Measurements from ENCODE around the gene FBRSL1.

FBRSL1 gene

GRCh38 chr12:132545164-132545953 is 55.4 kb downstream of the FBRSL1 start:
- DNase-seq, result no peak

- DNase-seq, result no peak
These were observed 56.0 kb downstream of the FBRSL1 start for GRCh38 chr12:132545955-132546354.

DNA sequence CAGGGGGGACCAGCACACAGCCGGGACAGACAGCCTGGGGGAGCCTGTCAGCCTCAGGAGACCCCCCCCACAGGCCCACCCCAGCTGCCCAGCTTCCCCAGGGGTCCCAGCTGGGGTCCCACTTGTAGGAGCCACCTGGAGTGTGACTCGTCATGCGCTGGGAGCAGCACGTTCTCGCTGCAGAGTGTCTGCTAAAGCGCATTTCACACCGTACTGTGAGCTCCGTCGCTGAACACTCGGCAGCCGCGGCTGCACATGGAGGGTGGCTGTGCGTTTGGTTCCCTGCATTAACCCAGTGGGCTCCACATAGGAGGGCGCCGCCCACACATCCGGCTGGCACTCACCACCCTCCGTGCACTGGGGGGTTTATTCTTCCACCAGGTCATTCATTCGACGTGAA is 56.7 kb downstream of the FBRSL1 start:
- DNase-seq, result no peak

DNA sequence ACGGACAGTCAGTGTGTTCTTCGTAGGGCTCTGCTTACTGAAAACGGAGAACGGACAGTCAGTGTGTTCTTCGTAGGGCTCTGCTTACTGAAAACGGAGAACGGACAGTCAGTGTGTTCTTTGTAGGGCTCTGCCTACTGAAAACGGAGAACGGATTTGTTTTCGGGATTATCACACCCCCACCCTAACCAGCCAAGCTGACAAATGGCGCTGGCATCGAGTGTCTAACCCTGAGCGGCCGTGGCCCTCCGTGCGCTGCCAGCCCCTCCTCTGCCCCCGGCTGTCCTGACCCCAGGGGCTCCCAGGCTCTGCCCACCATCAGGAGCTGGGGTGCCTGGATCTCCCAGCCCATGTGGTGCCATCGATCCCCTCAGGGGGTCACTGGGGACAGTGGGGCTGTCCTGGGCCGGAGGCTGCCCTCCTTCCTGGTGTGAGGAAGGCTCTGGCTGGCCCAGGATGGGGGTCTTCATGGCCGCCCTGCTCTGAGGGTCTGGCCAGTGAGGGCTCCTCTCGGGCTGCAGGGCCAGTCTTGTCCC is 57.3 kb downstream of the FBRSL1 start:
- DNase-seq, result no peak

GRCh38 chr12:132548430-132549058 is 58.6 kb downstream of the FBRSL1 start:
- no peak for DNase-seq

- DNase-seq, result no peak
These were observed 59.1 kb downstream of the FBRSL1 start for GRCh38 chr12:132549059-132549458.

DNA sequence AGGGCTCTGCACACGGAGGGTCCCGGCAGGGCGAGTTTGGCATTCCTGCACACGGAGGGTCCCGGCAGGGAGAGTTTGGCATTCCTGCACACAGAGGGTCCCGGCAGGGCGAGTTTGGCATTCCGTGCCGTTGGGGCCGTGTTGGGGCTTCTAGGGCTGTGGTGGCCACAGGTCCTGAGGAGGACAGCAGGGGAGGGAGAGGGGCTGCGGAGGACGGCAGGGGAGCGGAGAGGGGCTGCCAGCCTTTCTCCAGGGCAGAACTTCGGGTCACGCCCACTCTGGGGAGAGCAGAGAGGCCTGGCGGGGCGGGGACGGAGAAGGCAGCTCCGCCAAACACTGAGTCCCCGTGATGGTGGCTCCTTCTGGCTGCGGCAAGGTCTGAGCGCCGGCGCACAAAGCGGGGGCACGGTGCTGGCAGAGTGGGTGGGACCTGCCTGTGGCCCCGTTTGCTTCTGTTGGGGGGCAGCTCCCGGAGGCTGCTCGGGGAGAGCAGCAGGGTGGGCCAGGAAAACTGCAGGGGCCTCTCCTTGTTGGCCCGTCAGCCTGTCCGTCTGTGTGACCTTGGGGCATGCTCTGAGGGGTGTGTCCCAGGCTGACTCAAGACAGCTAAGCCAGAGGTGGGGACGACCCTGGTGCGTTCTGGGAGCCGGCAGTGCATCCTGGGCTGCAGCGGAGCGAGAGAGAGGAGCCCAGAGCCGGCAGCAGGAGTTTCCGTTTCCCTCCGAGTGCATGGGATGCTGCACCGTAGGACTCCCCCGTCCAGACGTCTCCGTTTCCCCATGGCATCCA is 60.3 kb downstream of the FBRSL1 start:
- DNase-seq, result no peak

DNA sequence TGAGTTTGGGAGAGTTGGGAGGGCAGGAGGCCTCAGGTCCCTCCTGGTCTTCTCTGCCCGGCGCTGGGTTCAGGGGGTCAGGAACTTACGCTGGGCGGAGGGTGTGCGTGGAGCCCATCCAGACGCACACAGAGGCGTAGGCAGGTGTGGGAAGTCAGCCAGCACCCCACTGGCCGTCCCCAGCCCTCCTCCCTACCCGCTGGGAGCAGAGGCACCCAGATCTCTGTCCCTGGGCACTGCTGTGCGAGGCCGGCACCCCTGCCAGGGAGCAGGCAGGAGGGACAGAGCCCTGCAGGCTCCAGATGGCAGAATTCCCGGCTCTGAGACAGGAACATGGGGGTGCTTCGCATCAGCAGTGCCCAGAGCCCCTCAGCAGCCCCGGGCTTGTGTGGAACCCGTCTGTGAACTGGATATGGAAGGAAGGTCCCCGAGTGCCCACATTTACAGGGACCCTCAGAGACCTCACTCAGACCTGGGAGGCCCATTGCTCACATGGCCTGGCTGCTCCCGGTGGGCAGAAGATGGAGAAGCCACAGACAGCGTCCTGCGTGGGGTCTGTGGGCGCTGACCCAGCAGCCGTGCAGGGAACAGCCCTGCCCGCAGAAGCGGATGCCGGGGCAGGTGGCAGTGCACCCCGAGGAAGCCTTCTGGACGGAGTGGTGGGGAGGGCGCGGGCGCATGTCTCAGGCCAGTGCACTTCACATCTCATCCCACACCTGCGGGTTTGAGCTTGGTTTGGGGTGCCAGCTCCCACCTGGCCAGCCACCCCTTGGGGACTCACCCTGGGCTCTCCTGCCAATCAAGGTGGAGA is 61.1 kb downstream of the FBRSL1 start:
- no peak for DNase-seq

GRCh38 chr12:132551641-132552031 is 61.7 kb downstream of the FBRSL1 start:
- DNase-seq, result no peak

DNA sequence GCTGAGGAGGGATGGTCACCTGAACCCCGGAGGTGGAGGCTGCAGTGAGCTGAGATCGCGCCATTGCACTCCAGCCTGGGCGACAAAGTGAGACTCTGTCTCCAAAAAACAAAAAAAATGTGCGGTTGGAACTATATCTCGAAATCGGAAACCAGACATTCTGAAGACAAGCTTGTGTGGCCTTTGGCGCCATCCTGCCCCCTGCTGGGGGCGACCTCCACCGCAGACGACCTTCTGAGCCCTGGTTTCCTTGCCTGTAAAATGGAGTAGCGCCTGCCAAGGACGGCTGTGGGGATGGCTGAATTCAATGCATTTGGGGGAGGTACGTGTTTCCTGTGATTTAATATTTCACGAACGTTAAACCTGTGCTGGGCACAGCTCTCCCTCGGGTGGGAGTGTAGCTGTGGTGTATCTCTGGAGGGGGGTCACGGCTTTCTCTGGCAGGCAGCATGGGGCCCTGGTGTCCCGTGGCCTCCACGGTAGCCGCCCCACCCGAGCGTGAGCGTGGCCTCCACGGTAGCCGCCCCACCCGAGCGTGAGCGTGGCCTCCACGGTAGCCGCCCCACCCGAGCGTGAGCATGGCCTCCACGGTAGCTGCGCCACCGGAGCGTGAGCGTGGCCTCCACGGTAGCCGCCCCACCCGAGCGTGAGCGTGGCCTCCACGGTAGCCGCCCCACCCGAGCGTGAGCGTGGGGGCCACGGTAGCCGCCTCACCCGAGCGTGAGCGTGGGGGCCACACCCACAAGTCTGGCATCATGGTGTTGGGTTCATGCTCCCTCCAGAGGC is 65.1 kb downstream of the FBRSL1 start:
- no peak for DNase-seq

- DNase-seq, result no peak
These were observed 65.7 kb downstream of the FBRSL1 start for GRCh38 chr12:132555686-132556085.

DNA sequence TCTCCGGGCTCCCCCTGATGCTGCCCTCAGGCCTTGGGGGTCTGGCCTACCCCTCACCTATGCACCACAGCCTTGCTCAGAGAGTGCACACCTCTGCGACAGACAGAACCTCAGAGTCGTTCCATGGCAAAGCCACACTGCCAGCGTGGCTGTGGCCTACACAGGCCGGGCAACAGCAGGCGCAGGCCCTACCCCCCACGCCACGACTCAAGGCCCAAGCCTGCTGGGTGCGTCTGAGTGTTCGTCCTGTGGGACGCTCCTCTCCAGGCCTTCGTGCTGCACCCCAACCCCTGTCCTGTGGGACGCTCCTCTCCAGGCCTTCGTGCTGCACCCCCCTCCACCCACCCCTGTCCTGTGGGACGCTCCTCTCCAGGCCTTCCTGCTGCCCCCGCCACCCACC is 66.3 kb downstream of the FBRSL1 start:
- no peak for DNase-seq

DNA sequence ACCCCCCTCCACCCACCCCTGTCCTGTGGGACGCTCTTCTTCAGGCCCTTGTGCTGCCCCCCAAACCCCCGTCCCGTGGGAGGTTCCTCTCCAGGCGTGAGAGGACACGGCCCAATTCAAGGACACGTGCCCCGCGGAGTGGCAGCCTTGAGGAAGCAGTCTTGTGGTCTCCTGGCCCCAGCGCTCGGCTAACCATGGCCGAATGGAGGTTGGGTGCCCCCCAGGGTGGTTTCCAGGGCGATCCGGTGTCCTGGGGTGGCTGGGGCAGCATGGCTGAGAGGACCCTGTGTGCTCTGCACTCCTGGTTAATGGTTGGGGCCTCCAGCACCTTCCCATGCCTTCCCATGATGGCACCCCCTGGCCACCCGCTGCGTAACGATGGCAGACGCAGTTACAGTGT is 66.8 kb downstream of the FBRSL1 start:
- DNase-seq, result no peak

DNA sequence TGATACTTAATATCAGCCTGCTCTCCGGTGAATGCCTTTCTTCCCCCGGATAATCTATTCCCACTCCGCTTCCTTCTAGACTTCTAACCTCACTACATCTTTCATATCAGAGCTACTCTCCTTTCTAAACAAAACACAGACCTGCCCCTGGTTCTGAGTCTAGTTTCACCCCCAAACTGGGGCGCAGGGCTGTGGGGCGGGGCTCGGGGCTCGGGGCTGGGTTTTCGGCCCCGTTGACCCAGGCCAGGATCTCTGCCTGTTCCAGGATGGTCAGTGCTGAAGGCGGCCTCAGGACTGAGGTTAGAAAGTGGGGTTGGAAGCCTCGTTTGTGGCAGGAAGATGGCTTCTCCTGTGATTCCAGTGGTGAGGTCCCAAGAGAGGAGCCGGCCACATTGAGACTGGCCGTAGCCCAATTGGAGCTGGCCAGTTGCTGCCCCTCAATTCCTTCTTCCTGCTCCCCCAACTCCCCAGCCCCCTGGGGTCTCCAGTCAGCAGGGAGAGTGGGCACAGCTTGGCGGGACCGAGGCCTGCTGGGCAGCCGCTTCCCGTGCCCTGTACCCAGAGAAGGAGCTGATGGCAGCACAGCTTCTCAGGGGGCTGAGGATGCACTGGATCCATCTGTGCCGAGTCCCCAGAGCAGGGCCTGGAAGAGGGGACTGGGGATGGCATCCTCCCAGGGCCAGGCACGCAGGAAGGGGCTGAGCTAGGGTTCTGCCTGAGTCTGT is 67.5 kb downstream of the FBRSL1 start:
- no peak for DNase-seq

DNA sequence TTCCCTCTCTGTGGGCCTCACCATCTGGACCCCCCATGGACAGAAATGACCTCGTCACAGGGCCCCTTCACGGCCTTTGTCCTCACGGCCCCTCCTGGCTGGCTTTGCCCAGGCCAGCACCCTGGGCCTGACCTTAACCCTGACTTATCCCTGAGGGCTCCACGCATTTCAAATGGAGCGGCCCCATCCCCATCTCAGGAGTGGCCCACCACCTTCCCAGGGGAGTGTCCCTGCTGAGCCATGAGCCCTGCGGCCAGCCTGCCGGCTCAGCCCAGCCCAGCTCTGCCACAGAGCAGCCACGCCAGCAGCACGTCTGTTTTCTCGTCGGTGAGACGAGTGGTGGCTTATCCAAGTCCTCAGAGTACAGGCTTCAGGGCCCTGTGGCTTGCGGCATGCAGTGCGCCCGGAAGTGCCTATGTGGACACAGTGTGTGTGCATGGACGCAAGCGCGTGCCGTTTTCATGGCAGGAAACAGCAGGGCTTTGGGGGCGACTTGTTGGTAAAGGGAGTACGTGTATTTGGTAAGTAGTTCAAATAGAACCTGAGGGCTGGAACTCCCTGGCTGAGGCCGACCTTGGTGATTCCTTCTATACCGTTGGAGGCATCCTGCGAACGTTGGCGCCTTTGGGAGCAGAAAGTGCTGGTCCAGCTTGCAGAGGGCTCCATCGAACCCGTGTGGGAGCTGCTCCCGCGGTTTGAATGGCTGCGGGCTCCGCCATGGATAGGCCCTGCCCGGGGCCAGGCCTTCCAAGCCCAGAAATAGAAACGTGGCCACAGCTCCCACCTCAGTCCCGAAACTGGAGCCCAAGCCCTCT is 68.3 kb downstream of the FBRSL1 start:
- DNase-seq, result no peak

DNA sequence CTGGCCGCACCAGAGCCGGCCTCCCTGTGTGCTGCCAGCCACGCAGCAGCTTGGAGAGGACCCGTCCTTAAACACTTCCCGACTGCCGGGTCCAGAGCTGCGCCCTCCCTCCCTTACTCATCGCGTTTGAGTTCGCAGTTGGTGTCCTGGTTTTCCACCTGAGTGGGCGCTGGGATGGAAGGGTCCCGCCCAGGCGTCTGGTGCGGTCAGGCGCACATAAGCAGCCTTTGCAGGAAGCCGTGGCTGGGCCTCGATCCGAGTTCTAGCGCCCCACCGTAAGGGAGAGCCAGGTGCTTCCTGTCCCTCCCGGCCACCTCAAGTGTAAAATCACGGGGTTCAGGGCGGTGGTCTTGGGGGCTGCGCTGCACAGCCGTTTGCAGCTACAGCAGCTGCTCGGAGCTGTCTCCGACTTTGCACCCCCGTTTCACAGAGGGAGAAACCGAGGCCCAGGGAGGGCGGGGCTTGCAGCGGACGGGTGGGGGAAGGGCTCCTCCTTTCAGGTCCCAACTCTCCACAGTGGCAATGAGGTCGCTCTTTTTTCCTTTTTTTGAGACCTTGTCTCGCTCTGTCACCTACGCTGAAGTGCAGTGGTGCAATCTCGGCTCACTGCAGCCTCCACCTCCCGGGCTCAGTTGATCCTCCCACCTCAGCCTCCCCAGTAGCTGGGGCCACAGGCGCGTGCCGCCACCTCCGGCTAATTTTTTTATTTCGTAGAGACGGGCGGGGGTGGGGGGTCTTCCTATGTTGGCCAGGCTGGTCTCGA is 69.1 kb downstream of the FBRSL1 start:
- DNase-seq, result no peak

GRCh38 chr12:132559652-132560363 is 69.9 kb downstream of the FBRSL1 start:
- peak; percentile 34 for DNase-seq

DNA sequence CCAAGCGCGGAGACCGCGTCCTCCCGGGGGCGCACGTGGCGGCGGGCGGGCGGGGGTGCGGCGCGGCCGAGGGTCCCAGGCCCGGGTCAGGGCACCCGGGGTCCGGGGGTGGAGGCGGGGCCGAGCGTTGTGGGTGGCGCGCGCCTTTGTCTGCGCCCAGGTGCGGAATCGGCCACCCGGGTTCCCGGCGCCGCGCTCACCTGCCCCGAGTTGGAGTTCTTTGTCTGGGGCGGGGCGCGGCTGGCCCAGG is 70.3 kb downstream of the FBRSL1 start:
- DNase-seq, result no peak
